ENCODE measurements around the gene LIG3.

- TF ChIP-seq CTCF (conservative IDR thresholded peaks at IDR 0.05) (no peak), EZH2 (IDR thresholded peaks at IDR 0.05; ENCODE audit: low read depth) (no peak)
Observed at GRCh38 chr17:34980353-34980680, at the start of gene LIG3.
